Ecto neural progenitor cell (in vitro differentiated cells): ENCODE data around the gene TLX3.
"Not testable (repeated sequence)": the region's sequence is repeated elsewhere in the genome, so short reads cannot be mapped to it uniquely, and the experiment has no call there.

Source experiments
- DNase-seq: peaks from one replicate; pipeline ENCODE4 v3.0.0-alpha.2; 2018; ENCODE audit warnings: low spot score

The TLX3 gene

DNA sequence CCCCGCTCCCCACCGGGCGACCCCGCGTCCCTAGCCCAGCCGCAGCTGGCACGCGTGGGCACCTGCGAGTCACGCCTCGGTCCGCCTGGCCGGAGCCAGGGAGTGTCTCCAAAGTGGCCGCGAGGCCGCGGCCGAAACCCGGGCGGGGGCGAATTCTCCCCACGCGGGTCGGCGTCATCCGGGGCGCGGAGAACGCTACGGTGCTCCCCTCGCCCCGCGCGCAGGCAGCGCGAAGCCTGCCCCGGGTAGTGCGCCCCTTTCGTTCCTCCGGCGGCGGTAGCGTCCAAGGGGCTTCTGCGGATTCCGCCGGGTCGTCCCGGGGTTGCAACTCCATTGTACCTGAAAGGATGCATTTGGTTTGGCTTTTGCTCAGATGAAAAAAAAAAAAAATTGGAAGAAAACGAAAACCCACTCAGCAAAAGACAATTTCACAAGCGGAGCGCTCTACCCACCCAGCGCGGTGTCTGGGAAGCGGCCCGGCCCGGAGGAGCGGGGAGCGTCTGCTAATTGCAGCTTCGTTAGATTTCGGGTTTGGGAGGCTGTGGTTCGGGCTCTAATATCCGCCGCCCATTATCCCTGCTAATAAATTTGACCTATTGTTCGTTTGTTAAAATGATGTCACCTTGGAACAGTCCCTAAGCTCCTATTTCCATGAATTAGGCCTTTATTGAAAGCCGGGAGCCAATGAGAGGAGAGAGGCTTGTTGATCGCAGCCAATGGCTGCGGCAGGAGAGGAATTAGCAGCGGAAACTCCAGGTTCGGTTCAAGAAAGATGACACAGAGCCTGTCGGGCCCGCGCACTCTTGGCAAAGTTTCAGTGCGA lies at the start of gene TLX3:
Gene TLX3 (plus strand): TSS at position 796 of the 823 bp plus-strand sequence. CDS start 118 bp downstream, outside the sequence.
- peak; percentile 86 for DNase-seq

DNA sequence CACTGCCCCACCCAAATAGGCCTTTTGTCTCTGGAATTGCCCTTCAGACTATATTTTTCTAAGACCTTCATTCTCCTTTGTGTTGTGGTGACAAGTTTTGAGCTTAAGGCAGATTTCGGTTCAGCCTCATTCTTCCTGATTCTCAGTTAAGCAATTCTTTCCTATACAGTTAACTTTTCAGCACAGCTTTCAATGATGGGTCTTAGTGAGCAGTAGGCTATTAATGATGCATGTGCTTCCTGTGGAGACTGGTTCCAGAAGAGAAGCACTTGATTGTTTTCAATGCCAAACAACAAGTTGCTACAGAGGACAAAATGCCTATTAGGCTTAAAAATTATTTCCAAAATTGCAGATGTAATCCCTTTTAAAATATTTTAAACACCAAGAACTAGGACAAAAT lies 47.7 kb upstream of the TLX3 start:
- DNase-seq = no peak

DNA sequence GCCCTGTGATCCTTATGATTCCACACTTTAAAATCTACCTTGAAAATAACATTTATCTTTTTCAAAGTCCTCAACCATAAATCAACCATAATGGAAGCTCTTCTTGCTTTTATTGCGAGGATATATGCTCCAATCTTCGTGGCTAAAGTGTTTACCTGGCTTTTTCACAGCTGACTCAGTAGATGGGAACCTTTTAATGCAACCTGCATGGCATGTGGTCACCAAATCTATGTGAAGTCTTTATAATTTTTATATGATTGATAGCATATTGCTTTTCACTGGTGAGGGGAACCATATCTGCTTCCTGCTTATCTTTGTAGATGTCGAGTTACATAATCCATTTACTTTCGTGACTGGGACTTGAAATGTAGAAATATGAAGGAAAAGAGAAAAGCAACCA lies 47.1 kb upstream of the TLX3 start:
- DNase-seq = no peak

DNA sequence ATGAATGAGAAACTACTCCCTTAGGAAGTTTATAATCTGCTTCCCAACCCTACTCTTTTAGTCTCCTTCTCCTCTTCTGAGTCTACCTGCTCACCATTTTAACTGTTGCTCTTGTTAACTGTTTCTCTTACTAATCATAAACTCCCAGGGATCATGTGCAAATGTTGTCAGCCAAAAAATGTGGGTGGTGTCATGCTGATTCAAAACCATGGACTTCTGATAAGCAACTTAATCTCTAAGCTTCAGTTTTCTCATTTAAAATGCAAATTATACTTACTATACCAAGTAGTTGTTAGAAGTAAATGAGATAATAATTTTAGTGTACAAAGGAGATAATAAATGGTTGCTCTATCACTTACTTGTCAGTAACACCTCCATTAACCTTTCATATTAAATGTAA lies 45.9 kb upstream of the TLX3 start:
- DNase-seq = no peak

DNA sequence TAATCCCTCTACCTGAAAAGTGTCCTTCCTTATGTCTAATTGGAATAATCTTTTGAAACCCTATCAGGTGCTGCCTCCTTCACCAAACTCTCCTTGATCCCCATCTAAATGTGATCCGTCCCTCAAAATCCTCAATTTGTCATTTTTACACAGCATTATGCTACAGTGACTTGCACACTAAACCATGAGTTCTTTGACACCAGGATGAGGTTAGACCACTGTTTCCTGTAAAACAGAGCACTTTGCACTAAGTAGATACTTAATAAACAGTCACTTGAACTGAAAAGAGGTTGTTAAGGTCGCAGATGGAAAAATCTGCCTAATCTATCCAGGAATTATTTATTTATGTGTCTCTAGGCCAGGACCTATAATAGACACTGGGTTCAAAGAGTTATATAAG lies 44.2 kb upstream of the TLX3 start:
- no peak for DNase-seq

DNA sequence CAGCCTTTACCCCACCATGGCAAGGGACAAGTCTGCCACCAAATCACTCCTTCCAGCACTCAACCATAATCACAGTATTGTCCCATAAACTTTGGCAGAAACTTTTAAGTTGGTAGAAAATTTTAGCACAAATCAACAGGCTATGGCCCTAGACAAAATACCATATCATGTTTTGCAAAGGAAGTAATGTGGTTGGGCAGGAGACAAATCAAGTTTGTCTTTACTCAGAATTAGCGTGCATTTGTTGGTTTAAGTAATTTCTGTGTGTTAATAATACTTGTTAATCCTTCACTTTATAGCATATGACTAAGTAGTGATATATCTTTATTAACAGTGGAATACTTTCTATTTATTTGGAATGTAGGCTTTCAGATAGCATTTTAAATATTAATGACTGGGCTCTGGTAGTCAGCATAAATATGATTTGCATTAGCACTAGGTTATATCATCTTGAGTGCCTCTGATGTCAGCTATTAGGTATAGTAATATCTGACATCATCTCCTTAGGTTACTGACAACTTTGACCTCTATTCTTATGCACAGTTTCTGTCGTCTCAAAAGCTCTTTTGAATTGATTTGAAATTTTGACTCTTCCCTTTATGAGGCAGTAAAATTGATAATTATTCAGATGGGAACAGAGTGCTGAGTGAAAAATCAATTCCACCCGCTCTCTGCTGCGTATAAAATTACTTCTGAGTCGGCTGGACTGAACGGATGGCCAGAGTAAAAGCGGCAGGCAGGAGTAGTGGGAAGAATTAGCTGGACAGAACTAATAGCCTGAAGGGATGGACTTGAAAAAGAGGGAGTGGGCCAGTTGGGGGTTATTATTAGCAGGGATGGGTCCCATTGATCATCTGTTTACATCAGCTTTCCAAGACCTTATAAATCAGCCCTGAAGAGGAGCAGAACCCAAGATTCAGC lies 40.1 kb upstream of the TLX3 start:
- DNase-seq = no peak

DNA sequence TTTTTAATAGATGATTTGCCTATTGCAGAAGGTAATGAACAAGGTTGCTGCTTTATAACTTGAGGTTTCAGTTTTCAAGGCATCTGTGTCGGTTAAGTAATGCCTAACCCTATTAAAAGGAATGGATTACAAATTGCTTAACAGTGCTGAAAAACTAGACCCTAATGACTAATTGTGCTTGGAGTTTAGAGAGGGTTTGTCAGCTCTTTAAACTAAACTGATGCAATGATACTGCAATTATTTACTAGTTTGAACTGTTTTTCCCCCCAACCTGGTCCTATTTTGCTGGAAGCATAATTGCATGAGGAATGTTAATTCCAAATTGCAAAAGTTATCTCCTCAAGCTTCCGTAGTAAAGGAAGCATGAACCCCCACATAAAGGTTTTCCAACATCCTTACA lies 39.3 kb upstream of the TLX3 start:
- DNase-seq = no peak

DNA sequence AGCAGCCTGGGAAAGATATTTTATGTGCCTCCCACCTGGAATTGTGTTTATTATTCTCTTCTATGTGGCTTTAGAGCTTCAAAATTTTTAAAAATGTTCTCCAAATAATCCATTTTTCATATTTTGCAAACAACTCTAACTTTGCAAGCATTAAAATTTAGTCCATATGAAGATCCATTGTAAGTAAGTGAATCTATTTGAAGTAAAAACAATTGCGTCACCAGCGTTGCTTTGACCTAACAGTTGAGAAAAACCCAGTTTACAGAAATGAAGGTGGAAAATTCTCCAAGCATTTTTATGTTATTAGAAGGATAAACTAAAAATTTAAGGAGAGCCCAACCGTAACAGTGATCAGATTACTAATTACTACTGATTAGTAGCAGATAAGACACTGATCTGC lies 38.9 kb upstream of the TLX3 start:
- no peak for DNase-seq

DNA sequence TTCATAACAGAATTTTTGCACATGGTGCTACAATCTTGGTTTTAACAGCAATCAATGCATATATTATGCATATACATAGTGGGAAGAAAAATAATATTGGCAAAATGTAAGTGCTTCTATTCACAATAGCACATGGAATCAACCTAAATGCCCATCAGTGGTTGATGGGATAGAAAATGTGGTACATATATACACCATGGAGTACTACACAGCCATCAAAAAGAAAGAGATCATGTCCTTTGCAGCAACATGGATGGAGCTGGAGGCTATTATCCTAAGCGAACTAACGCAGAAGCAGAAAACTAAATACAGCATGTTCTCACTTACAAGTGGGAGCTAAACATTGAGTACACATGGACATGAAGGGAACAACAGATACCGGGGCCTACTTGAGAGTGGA lies 37.2 kb upstream of the TLX3 start:
- DNase-seq = no peak

DNA sequence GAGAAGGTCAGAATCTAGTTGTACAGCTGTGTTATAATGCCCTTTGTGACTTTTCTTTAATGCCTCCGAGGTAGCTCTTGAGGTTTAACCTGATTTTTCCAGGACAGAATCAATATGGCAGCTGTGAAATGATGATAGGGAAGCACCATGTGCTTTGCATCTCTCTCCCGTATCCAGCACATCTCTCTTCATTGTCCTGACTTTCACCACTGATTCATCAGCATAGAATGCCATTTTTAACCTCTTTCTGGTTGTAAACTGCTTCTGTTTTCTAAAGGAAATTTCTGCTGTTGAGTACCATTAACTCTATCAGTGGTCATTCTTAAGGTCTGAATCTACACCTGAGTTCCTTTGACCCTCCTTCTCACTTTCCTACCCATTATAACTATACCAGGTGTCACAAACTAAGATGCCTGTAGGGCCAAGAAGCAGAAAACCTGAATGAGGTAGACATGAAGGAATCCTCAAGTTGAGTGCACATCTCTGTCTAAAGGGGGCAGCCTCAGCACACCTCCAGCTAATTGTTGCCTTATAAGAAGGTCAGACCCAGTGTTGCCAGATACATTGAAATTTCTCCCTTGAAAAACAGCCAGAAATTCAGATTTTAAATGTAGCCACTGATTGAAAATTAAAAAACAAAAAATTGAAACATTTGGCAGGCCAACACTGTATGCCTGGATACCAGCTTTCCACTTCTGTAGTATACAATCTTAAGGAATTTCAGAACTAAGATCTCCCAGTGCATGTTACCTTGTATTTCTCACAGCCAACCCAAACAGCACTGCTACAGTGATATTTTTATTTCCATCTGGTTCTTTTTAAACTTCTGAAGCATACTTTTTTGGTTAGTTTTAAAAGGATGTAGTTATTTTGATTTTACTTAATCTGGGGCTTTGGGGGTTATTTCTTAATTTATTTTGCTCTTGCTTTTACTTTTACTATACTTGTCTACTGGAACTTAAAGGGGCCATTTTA lies 35.8 kb upstream of the TLX3 start:
- no peak for DNase-seq

DNA sequence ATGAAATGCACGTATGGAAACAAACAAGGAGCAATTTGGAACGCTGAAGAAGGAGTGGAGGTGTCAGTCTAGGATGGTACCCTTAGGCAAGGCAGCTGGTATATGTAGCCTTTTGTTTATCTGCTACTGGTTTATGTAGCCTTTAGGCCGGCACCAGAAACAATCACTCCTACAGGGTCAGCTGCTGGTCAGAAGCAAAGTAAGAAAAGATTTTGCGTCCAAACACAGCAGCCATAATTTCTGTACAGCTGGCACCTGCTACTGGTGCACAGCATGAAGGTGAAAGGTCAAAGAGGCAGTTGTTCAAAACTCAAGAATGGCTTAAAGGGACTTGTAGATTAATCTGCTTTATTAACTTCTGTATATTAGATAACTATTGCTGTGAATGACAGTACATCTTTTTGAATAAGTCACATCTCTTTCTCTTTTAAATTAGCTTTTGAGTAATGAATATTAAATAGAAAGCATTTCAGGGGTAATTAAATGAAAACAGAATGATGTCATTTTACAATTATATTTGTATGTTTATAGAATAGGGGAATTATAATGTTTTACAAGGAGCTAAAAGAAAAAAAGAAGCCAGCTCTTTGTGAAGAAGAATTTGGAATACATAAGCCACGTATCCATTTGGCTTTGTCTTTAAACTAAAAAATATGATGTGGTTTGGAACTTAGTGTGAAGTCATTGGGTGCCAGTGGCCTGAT lies 33.1 kb upstream of the TLX3 start:
- DNase-seq = no peak

DNA sequence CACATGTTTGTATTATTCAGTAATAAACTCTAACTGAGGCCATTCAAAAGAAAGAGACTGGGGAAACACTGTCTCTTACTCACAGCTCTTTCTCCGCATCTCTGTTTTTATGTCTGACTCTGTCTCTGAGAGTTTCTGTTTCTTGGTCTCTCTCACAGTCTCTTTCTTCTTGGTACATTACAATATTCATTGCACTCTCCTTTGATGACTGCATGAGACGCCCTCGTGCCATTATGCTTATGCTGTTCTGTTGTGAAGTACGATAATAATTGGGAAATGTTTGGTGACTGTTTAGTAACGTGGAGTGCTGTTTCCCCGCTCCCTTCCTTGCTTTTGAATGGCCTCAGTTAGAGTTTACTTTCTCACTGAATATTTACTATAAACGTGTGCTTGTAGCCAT lies 25.3 kb upstream of the TLX3 start:
- DNase-seq = no peak

DNA sequence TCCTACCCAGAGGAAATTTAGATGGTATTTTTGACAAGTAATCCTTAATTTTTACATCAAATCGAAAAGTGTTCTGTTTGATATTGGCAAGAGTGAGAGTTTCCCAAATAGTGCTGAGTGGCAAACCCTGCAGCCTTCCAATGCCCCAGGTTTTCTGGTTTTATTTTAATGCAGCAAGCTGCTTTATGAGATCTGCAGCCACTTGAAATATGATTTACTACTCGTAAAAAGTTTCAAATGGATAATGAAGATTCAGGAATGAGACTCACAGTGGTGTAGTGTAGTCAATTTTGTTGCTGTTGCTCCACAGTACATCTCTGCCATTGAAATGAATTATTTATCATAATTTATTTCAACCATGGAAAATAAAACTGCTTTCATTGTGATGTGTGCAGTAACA lies 23.6 kb upstream of the TLX3 start:
- no peak for DNase-seq

DNA sequence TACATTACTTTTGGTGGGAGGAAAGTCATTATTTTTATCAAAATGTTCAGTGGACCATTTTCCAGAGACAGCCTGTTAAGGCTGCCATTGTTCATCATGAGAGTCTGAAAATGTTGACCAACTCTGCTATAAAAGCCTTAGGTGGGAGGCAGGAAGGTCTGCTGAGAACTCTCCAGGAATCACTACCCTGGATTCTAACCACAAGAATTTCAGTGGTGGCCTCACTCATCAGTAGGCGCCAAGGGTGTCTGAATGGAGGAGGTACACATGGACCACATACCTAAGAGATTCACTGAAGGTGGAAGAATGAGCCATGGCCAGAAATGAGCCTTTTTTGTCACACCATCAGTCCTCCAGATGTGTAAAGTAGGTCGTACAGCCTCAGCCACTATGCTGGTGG lies 21.0 kb upstream of the TLX3 start:
- no peak for DNase-seq

DNA sequence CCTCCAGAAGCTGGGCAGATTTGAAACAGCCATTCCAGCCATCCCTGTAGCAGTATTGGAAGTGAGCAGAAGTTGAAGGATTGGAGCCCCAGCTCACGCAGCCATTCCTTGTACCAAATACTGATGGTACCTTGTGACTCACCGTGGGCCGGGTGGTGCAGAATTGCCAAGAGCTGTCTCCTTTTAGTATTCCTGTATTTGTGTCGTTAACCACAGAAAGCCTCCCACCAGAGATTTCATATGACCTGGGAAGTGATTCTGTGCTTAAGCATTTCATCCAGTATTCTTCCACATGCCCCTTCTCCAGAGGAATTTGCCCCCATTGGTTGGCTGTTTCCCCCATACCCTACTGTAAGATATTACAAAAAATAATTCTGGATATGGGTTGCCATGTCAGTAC lies 17.7 kb upstream of the TLX3 start:
- no peak for DNase-seq

DNA sequence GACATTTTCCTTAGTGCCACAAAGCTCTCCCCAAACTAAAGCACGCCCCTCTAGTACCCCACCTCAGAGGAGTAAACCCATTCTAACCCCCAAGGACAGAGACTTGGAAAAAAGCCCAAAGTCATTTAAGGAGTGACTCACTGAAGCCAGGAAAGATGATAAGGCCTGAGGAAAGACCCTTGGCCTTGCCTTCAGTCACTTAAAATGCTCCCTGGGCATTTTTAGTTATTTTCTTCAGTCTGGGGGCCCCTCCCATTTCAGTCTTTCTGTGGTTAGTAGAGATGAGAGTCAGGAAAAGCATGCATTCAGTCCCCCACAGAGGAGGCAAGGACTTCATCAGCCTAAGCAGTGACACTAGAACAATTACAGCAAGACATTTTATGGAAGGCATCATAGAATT lies 13.7 kb upstream of the TLX3 start:
- DNase-seq = no peak

DNA sequence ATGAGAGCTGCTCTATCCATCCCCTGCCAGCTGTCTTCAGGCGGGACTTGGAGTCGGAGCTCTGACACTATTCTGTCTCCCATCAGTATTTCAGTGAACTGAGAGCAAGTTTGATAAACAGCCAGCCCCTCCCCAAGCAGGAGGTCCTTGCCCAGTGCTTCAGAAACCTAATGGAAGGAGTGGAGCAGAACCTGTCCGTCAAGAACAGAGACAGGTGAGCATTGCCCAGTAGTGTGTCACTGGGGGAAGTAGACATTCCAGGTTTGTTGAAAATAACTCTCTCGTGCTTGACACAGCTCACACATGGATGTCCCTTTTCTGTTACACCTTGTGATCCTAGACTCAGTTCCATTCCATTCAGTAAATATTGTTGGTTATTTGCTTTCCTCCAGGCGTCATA lies 13.2 kb upstream of the TLX3 start:
- DNase-seq = no peak

DNA sequence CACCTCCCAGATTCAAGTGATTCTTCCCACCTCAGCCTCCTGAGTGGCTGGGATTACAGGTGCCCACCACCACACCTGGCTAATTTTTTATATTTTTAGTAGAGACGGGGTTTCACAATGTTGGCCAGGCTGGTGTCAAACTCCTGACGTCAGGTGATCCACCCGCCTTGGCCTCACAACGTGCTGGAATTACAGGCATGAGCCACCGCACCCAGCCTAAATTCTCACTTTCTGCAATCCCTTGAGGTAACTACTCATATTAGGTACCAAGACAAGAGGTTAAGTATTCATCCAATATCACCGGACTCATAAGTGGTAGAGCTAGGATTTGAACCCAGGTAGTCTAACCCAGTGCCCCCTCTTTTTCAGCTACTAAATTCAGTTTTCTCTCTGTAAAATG lies 11.1 kb upstream of the TLX3 start:
- not testable (repeated sequence) for DNase-seq

DNA sequence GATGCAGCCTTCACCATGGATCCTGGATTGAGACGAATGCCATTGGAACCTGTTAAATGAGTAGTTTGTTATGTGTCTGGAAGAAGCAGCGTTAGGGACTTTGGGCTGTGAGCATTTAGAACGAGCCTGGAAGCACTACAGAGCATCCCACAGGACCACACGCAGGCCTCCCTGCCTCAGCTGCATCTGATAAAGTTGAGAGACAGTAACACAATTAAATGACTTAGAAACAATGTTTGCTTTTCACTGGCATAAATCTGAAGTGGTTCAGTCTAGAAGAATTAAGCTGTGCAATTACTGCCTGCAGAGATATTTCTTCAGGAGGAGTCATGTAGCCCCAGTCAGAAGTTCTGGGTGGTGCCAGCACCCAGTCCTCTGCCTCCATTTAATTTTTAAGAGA lies 9.8 kb upstream of the TLX3 start:
- no peak for DNase-seq

DNA sequence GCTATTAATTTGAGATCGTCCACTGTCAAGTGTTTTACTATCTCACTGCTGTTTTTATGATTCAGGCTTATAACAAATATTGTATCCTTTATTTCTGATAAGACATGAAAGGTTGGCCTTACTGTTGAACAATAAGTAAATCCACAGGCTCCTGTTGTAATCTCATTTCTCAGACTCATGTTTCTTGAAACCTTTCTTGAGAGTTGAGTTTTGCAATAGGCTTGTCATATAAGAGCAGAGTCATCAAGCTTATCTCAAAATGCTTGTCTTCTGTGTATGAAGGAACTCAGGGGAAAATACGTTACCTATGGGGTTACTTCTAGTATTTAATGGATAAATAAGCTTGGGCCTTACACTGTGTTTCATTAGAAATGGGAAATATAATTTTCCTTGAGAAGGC lies 9.2 kb upstream of the TLX3 start:
- no peak for DNase-seq

DNA sequence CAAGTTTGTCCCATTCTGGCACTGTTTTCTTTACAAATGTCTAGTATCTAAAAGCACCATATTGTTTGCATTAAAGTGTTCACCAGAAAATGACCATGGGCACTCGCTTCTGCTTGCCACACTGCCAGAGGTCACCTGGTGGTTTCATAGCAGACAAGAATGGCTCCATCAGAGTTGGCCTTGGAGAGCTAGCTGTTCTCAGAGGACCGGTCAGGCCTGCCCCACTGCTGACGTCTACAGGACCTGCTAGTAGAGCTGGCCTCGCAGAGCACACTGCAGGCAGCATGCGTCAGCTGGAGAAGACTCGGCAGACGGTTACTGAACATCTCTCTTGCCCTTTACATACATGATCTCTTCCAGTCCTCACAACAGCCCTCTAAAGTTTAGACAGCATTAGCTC lies 8.7 kb upstream of the TLX3 start:
- no peak for DNase-seq

DNA sequence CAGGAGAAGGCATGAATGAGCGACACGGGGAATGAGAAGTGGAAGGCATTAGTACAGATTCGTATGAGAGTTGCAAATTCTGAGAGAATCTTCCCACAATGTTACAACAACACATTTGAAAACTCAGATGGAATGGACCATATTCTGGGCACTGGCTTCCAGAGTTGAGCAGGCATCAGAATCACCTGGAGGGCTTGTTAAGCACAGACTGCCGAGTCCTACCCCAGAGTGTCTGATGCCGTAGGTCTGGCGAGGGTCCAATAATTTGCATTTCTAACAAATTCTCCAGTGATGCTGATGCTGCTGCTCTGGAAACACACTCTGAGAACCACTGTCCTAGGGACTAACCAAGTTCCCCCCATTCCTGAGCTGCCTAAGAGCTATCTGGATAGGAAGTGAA lies 2.9 kb upstream of the TLX3 start:
- no peak for DNase-seq
